Activated gamma-delta T cell (primary cell): ENCODE data around the gene HOXA6.
A peak's percentile ranks its signal among the peaks of the same experiment; 100 is the strongest.

Experiments used
- DNase-seq: peaks from one replicate; lab custom pipeline; 2025; lab: John Stamatoyannopoulos, UW

The HOXA6 gene

DNA sequence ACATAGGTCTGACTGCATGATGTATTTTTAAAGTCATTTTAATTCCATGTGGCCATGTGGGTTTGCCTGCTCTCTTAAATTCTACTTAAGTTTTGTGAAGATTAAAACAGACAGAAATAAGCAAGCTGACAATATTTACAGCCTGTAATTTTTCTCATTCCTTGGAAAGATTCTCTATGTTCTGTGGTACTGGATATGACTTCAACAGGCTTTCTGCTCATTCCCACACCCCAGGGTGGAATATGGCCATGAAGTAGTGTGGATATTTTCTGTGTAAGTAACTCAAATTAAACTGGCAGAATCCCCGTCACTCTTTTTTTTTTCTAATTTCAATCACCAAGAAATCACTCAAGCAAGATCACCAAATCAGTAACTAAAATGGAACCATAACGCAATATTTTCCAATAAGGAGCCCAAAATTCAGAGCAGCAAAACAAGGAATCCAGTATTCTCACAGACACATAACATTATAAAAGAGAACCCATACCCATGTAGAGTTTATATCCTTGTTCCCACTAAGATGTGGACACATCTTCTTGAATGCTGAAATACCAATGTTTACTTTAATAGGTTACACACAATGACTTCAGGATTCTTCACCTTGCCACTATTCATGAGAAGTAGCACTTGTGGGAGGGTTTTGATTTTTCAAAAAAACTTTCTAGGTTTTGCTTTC, 9.8 kb downstream of the HOXA6 start:
- no peak for DNase-seq

DNA sequence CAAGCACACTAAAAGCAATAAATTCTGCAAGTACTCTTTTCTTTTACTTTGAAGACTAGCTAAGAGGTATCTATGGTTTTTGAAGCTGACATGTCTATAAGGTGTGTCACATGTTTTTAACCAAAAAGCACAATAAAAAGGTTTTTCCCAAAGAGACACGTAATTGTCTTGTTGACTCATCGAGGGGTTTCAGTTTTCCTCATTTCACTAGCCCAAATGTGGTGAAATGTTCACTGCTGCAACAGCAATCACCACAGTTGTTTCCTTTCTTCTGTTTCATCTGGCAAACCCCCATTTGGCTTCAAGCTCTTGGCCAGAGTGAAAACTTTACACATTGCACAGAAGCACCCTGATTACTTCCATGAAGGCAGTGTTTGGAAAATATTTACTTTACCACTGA, 13.2 kb downstream of the HOXA6 start:
- DNase-seq, result no peak

DNA sequence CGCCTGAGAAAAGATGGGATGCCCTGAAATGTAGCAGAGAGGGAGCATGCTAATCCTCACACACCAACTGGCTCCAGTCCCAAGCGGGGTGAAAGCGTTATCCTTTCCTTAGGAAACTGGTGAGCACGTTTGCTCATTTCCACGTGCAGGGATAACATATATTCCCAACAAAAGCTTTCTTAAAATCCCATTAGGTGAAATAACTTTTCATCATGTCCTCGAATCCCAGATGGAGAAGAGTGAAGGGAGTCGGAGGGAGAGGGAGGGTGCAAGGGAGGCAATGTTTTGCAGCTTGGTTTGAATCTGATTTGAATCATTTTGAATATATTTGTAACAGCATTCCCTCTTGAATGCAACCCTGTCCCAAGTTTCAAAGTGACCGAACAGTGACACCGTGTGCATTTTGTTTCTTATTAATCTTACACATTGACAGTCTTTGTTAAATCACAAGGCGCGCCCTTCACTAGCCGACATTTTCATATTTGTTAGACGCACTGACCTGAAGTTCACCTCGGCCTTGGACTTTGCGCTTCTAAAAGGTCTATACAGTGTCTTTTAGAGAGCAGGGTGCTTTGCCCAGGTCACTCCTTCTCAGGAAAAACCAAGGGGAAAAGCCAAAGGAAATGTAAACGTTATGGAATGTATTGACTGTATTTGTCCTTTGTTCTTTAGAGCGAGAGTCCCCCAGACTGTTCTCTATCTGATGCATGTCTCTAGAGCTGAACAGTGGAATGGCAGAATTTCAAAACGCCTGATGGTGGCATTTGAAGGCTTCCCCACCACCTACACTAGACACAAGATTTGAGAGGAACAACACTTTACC, 14.0 kb downstream of the HOXA6 start:
- DNase-seq, result no peak

DNA sequence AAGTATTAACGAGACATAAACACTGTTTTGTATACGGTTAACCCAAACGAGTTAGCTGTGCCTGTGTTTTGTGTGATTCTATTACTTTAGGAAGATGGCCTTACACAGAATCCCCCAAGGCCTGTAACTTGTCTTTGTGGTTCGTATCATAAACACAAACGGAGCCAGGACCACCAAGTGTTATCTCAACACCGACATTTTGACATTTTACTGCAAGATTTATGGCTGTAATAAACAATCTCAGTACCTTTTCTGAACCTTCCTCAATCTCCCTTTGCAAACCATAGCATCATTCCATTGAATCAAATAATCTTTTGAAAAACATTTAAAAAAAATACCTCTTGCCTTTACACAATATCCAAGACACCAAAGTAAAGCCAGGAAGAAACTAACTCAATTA, 14.6 kb downstream of the HOXA6 start:
- DNase-seq, result no peak

DNA sequence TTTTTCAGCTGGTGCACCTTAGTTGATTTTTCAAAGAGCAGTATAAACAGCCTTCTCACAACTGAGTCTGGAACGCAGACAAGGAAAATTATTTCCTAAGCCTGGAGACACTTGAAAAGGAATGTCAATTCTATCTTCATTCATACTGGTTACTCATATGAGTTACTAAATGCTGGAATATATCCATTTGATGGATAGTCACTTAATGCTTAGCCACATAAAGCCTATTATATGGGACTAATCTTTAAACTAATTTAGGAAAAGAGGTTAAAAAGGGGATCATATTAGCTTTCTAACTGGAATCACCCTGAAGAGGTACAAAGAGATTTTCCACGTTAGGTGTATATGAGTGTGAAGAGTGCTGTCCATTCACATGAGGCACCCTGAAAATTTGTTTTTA, 15.4 kb downstream of the HOXA6 start:
- no peak for DNase-seq

DNA sequence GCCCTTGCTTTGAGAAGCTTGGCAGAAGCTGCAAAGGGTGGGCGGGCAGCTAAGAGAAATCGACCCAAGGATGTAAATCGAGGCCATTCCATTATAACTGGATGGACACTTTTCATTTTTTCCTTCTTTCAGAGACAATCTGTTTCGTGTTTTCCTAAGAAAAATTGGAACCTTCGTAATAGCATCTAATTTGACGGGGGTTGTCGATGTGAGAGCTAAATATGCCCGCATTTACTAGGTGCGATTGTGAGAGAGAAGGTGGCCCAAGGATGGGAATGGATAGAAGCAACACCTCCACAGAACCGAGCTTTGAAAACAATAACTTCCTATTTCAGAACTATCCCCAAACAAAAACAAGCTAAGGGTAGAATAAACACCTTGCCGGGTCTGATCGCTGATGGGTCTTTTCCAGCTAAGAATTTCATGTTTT, 16.2 kb downstream of the HOXA6 start:
- no peak for DNase-seq

DNA sequence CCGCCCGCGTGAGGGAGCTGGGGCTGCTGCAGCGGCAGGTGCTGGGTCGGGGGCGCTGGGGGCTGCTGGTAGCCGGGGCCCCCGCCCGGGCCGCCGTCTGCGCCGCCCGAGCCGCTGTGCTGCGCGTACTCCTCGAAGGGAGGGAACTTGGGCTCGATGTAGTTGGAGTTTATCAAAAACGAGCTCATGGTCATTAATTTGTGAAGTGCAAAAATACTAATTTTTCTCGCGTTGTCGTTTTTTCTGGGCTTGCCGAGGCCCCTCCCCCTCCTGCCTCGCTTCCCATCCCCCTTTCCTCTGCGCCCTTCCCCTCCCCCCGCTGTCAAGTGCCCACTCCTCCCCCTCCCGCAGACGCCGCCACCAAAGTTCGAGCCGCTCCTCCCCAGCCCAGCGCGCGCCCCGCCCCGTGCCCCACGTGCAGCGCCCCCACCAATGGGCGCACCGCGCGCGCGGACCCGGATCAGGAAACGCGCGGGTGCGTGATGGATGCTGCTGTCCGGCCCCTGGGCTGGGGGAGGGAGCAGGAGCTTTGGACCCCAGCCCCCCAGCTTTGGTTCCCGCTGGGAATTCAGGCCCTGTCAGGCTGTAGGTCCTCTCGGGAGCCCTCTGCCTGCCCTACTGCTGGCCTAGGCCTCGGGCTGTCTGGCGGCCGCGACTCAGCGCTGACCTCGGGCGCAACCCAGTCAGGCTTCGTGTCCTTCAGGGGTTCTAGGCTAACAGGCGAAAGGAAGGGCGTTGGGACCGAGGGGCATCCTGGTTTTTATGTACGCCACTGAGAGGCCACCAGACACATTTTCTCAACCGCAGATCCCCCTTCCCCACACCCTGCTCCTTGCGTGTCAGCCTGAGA, 16.8 kb downstream of the HOXA6 start, which contains the start of gene HOXA4:
Gene HOXA4 (minus strand): TSS at position 218 of the 850 bp plus-strand sequence. CDS start 24 bp downstream, at position 194.
- DNase-seq, result peak; percentile 26

DNA sequence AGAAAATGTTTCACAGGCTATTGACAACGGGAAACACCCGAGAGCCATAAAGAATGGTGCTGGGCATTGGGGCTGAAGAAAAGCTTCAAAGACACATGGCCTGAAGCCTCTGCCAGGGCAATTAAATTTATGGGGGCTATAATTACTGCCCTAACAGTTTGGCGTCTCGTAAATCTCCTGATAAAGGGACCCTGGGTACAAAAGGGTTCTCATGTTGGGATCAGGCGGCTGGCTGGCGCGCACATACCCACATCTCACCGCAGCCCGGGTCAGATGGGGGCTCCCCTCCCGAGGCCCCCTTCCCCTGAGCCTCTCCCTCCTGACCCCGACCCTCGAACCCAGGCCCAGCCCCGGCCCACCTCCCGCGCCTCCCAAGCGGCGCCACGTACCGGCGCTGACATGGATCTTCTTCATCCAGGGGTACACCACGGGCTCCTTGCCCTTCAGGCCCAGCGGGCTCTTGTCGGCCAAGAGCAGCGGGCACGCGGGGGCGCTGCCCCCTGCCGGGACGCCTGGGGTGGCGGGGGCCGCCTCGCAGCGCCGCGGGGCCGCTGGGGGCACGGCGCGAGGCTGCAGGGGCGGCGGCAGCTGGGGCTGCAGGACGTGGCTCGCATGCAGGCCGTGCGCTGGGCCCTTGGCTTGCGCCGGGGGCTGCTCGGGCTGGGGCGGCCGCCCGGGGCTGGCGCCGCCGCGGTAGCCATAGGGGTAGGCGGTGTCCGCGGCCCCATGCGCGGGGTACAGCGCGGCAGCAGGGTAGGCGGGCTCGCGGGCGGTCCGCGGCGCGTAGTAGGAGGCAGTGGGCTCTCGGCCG, 17.6 kb downstream of the HOXA6 start:
- DNase-seq, result no peak

DNA sequence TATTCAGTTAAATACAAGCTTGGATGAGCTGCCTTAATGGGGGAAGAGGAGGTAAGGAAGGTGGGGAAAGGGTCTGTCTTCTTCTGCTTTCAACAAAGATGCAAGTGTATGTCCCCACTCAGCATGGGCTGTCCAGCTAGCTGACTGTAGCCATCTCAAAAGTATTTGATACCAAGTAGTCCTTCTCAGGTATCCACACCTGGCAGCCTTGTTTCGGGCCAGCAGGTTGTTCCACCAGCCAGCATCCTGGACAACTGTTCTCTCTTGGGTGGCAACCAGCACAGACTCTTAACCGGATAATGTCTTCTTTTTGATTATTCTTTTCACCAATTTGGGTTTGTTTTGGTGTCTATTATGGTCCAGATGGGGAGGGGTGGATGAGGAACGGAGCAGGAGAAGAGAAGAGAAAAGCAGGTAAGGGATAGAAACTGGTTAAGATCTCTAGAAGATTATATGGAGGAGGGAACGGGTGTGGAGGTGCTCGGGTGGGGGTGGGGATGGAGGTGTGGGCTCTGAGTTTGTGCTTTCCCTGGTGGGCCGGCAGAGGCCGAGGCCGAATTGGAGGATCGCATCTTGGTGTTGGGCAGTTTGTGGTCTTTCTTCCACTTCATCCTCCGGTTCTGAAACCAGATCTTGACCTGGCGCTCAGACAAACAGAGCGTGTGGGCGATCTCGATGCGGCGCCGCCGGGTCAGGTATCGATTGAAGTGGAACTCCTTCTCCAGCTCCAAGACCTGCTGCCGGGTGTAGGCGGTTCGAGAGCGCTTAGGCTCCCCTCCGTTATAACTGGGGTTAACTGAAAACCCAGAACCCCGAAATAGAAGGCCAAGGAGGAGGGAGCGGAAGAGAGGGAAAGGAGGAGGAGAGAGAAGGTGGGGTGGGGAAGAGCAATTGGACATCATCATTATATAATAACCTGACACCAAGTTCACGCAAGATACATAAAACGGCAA, 18.5 kb downstream of the HOXA6 start:
- DNase-seq, result no peak

DNA sequence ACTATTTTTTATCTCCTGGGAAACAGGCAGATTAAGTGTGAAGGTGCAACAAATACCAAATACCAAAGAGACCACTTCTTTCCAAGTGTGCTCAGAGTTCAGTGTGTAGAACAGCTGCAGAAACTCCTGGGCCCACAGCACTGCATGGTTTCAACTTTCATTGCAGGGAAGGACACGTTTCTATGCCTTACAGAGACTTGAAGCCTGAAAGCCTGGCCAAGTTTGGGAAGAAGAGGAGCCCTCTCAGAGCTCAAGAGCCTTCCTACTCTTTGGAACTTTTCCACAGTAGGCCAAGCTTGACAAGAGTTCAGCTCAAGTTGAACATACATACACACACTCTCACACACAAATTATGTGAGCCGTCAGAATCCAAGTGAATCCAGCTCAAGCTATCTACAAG, 19.5 kb downstream of the HOXA6 start:
- DNase-seq, result no peak

DNA sequence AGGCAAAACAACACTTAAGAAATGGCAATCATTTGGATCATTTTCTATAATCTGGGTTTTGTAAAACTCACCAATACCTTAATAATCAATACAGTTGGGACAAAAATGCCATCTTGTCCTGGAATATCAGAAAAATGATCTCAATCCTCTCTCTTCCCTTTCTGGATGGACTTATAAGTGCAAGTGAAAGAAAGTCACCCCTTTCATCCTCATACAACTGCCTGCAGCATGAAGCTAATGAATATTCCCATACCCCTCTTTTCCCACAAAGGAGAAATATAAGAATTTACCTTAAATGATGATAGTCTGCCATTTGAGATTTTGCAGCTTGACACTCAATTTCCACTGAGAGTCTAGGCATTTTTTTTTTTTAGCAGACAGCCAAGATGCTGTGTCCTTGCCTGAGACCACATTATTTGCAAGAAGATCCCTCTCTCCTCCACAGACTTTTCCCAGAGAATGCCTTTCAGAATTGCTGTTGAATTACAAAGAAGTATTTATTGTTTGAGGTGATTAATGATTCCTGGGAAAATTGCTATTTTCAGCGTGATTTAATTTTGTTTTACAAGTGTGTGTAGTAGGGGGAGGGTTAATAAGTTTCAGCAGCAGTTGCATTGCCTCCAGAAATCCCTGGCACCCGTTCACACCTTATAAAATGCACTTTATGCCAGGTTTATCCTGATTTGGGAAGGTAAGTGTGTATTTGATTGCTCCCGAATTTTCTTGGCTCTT, 20.8 kb downstream of the HOXA6 start:
- no peak for DNase-seq

DNA sequence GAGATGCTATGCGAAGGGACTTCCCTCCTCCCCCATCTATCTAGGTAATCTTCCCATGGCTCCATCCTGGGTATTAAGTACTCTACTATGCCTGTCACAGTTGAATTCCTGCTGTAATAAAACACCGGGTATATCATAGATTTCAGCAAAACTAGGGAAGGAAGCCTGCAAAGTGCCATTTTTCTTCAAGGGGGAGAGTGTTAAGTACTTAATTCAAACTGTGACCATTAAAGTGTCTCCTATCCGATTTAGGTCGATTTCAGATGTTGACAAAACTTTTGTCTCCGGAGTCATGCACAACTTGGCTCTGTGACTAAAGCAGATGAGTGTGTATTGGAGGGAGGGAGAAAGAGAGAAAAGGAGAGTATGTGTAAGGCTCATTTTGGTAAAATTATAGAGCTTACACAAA, 21.6 kb downstream of the HOXA6 start:
- DNase-seq, result no peak

DNA sequence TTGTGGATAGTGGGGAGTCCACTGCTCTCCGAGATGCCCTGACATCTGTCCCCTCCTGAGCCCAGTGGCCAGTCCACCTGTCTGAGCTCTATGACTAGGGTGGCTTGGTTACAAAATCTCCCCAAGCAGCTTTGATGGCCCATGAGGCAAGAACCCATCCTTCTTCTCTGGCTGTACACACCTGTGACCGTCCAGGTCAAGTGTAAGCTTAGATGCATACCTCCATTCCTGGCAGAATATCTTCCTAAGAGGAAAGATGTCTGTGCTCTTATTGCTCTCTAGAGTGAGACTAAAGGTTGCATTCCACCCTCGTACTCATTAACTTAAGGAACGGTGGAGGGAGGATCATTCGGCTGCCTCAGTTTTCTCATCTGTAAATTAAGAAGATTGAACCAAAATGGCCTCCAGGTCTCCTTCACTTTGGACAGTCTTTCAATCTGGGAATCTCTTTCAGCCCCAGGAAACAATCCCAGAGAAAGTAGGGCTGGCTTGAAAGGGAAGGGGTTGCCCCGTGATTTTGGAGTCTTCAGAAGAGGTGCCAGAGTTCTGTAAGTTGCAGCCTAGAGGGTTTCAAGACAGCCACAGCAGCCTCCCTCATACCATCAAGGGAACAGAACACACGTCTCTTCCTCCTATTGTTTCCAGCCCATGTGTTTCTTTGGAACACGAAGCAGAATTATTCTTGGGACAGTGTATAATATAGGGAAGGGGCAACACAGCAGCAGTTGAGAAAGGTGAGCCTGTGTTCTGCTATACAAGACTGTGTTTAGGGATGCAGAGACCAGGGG, 22.5 kb downstream of the HOXA6 start:
- no peak for DNase-seq

DNA sequence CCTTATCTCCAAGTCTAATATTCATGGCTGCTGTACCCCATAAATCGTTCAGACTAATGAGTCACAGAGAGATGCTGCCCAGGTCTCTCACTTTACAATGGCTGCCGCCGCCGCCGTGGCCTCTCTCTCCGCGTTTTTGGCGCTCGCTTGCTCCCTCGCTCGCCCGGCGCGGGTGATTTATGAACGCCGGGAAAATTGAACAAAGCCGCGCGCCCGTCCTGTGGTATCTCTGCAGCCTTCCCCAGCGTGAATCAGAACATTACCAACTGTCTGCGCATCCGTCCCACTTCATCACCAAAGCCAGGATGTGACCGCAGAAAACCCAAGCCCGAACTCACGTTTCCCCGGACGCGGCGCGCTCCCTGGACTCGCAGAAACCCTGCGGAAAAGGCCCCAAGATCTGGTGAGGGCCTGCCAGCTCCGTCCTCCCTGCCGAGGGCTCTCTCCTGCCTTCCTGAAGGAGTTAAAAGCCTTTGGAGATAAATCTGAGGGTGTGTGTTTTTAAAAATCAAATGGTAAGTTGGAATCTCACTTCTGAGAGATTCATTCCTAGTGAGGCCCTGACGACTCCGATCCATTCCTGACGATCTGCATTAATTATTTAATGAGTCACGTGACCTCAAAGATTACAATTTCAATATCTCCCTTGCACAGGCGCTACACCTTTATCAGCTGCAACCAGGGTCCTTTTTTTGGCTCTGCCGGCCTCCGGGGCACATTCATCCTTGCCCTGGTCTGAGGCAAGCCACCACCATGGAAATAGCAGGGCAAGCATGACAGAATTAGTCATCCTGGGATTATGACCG, 23.3 kb downstream of the HOXA6 start:
- DNase-seq, result no peak

DNA sequence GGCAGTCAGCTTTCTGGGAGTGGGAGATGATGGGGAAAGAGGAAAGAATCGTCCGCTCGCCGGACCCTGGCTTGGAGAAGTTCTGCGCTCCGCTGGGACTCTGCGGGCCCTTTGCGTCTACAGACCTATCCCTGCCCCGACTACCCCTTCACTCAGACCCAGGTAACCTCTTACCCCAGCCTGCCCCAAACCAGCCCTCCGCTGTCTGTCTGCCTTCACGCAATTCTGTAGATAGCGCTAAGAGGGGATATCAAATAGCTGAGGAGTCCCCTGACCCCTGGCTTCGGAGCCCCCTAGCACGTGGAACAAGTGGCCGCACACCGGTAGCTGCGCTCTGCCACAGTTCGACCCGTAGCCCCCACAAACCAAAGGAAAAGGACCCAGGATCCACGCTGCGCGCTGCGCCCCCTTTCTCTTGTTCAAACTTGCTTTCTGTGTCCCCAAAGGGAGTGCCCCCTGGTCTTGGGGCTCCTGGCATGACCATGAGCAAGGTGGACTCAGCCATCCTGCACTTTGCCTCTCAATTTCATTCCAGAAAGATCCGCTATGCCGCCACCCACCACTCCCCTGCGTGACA, 24.0 kb downstream of the HOXA6 start:
- no peak for DNase-seq

DNA sequence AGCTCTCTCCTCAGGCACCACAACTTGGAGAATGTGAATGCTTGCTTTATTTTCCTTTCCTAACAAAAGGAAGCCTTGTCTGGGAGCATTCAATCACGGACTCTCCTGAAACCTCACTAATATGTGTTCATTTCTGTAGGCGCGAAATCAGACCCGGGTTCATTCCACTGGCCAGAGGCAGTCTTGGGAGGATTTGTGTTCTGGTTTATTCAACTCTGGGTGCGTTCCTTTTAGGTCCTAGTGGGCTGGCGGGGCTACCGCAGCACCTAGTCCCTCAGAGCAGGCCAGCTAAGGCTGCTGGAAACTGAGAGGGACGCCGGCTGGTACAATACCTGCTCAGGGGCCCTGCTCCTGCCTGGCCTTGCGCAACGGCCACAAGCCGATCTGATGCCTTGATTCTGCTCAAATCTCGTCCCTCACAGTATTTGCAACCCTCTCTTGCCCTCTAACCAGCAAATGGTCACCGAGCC, 24.5 kb downstream of the HOXA6 start:
- DNase-seq, result no peak

DNA sequence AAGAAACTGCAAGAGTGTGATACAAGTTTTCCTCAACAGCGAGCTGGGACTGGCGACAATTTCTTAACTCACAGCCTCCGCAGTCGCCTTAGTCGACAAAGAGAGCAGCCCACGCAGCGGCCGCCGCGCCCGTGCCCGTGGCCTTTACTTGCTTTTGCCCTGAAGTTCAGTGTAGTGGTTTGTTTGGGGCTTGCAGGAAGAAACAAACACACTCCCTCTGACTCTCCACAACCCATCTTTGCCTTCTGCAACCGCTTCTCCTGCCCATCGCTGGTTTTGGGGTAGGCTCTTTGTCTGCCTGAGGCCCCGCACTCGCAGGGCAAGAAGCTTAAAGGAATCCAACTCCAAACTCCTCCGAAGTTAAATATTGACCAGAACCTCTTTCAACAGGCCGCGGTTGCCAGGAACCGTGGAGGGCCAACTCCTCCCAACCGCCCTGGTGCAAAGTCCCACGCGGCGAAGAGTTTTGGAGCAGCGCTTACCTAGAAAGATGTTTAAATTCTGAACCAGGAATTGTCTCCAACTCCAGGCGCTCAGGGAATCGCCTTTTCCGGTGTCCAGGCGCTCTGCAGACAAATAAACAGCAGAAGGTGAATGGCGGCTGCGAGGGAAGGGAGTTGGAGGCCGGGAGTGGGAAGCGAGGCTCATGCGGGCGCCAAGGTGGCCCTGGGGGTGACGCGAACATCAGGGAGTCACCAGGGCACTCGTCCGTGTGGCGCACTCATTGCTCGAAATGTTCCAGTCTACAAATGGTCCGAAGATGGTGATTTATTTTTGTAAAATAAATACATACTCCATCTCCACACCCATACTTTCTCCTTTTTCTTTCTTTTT, 25.3 kb downstream of the HOXA6 start:
- DNase-seq, result no peak
